Measurements from ENCODE around the gene ACSL6. TPM values are rescaled to one million over a fixed set of nuclear protein-coding genes. Genes with fewer than 3 reads are reported as not detected.
A peak's percentile ranks its signal among the peaks of the same experiment; 100 is the strongest.

Gene ACSL6
- total RNA-seq, 1 donor from 2014 or later = 0.59 TPM

- H3K4me3 ChIP-seq = no peak overlapping the region
- intact Hi-C loops (cut with DNase I) = no loop called here
- H3K27me3 ChIP-seq (ENCODE audit: low read depth) = no peaks in the 10 kb centered on the region
- no peaks in the 10 kb centered on the region for H3K4me1 ChIP-seq
- ATAC-seq = peak in 1 of 2 donors; percentile 27
- H3K9me3 ChIP-seq = no peaks in the 10 kb centered on the region
- H3K27ac ChIP-seq = no peak overlapping the region
- TF ChIP-seq CTCF (IDR thresholded peaks at IDR 0.05) = no peak
- no peaks in the 10 kb centered on the region for H3K36me3 ChIP-seq
- no peak for DNase-seq
These were observed 15.1 kb upstream of the ACSL6 start for GRCh38 chr5:132026516-132027008.

- no peak for TF ChIP-seq CTCF (IDR thresholded peaks at IDR 0.05)
- DNase-seq (no peak), ATAC-seq (no peak)
- H3K36me3 ChIP-seq = no peaks in the 10 kb centered on the region
- H3K27me3 ChIP-seq (ENCODE audit: low read depth) = no peaks in the 10 kb centered on the region
- H3K4me1 ChIP-seq = no peaks in the 10 kb centered on the region
- H3K9me3 ChIP-seq = no peaks in the 10 kb centered on the region
- H3K4me3 ChIP-seq = no peak overlapping the region
- H3K27ac ChIP-seq = no peak overlapping the region
- intact Hi-C loops (cut with DNase I) = no loop called here
These were observed 14.0 kb upstream of the ACSL6 start for GRCh38 chr5:132025403-132025971.

- Histone ChIP-seq H3K4me3 (no peak overlapping the region), H3K27me3 (ENCODE audit: low read depth) (no peaks in the 10 kb centered on the region), H3K27ac (no peak overlapping the region), H3K9me3 (no peaks in the 10 kb centered on the region), H3K4me1 (no peaks in the 10 kb centered on the region), H3K36me3 (no peaks in the 10 kb centered on the region)
- intact Hi-C loops (cut with DNase I) = no loop called here
- ATAC-seq (no peak), DNase-seq (no peak)
- no peak for TF ChIP-seq CTCF (IDR thresholded peaks at IDR 0.05)
These were observed 13.4 kb upstream of the ACSL6 start for GRCh38 chr5:132024789-132025402.

GRCh38 chr5:132024117-132024435 lies 12.6 kb upstream of the ACSL6 start:
- Histone ChIP-seq H3K4me1 (no peaks in the 10 kb centered on the region), H3K27me3 (ENCODE audit: low read depth) (no peaks in the 10 kb centered on the region), H3K4me3 (no peak overlapping the region), H3K27ac (no peak overlapping the region), H3K9me3 (no peaks in the 10 kb centered on the region), H3K36me3 (no peaks in the 10 kb centered on the region)
- intact Hi-C loops (cut with DNase I) = no loop called here
- DNase-seq (no peak), ATAC-seq (no peak)
- TF ChIP-seq CTCF (IDR thresholded peaks at IDR 0.05) = no peak

GRCh38 chr5:132023258-132024116 lies 12.0 kb upstream of the ACSL6 start:
- Histone ChIP-seq H3K9me3 (no peaks in the 10 kb centered on the region), H3K4me1 (no peaks in the 10 kb centered on the region), H3K4me3 (no peak overlapping the region), H3K27ac (no peak overlapping the region), H3K36me3 (no peaks in the 10 kb centered on the region), H3K27me3 (ENCODE audit: low read depth) (no peaks in the 10 kb centered on the region)
- no peak for TF ChIP-seq CTCF (IDR thresholded peaks at IDR 0.05)
- no peak for DNase-seq
- intact Hi-C loops (cut with DNase I) = no loop called here
- ATAC-seq = no peak

All from lower lobe of right lung (tissue), 2 donors.